ENCODE measurements around the gene GINM1. TPM values are rescaled to one million over a fixed set of nuclear protein-coding genes. Genes with fewer than 3 reads are reported as not detected.
A peak's percentile ranks its signal among the peaks of the same experiment; 100 is the strongest.

Gene GINM1
- total and polyA plus RNA-seq, 2 donors (not counting 3 experiments of a cell fraction or from before 2014, with no cell fraction given): 14.6 to 38.0 TPM

- Histone ChIP-seq H3K4me3 (replicated peaks in 1 of 3; ENCODE audit: insufficient read depth in 1 of 3, low read depth in 1 of 3, low read length in 3 of 3) (peak within 1 kb of the TSS; percentile 59 to 85 (median 62)), H3K4me2 (ENCODE audit: insufficient read depth, low read length) (peak within 1 kb of the TSS; percentile 91), H3K79me2 (ENCODE audit: control insufficient read depth, insufficient read depth, low read length) (peaks cover 36% of the 10 kb centered on the region), H3K36me3 (ENCODE audit: control insufficient read depth in 2 of 2, extremely low read depth in 1 of 2, insufficient read depth in 2 of 2, low read length in 2 of 2) (no peaks in the 10 kb centered on the region), H4K20me1 (replicated peaks; ENCODE audit: control insufficient read depth, extremely low read depth, insufficient read depth, low read length) (no peaks in the 10 kb centered on the region), H3K9me1 (replicated peaks; ENCODE audit: control insufficient read depth, extremely low read depth, insufficient read depth, low read length) (no peaks in the 10 kb centered on the region), H3K27me3 (ENCODE audit: control insufficient read depth in 2 of 2, insufficient read depth in 2 of 2, low read length in 2 of 2) (peaks cover 2 to 7% of the 10 kb centered on the region in 2 experiments), H3K9me3 (replicated peaks; ENCODE audit: control insufficient read depth, insufficient read depth, low read length) (no peaks in the 10 kb centered on the region), H3K4me1 (ENCODE audit: control insufficient read depth, extremely low read depth, insufficient read depth, low read length) (peaks cover 8% of the 10 kb centered on the region), H3K9ac (replicated peaks; ENCODE audit: extremely low read depth, insufficient read depth, low read length) (peak within 1 kb of the TSS; percentile 98), H2AFZ (ENCODE audit: low read depth, low read length) (peak within 1 kb of the TSS; percentile 57), H3K27ac (ENCODE audit: insufficient read depth, low read depth, low read length) (peak within 1 kb of the TSS; percentile 92)
- CTCF ChIA-PET: interaction anchor here (0.9 to 4.3 kb wide), 6 partner anchors 9 to 517 kb away, joined by 4 to 35 read pairs (median 4); partner anchors contain the start of gene GINM1
- TF ChIP-seq CTCF (IDR thresholded peaks at IDR 0.05; ENCODE audit: extremely low read depth in 1 of 2, insufficient read depth in 1 of 2, low read depth in 1 of 2, low read length in 2 of 2) (peak; percentile 82), POLR2A (IDR thresholded peaks at IDR 0.05; ENCODE audit: low read depth, low read length) (peak; percentile 82), FOS (IDR thresholded peaks at IDR 0.05; ENCODE audit: borderline replicate concordance, insufficient read depth, low read length) (peak; percentile 4), JUN (IDR thresholded peaks at IDR 0.05; ENCODE audit: borderline replicate concordance, insufficient read depth, insufficient read length, low read depth) (no peak), MYC (IDR thresholded peaks at IDR 0.05; ENCODE audit: low read depth, low read length) (peak; percentile 85), EZH2 (IDR thresholded peaks at IDR 0.05; ENCODE audit: borderline replicate concordance, low read depth, low read length, severe bottlenecking) (no peak), POLR2AphosphoS5 (IDR thresholded peaks at IDR 0.05; ENCODE audit: insufficient read depth, low read depth, low read length) (peak; percentile 96)
- TF ChIP-seq, protein P1, sequence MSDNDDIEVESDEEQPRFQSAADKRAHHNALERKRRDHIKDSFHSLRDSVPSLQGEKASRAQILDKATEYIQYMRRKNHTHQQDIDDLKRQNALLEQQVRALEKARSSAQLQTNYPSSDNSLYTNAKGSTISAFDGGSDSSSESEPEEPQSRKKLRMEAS (IDR thresholded peaks at IDR 0.05; ENCODE audit: insufficient read depth, insufficient read length): peak; percentile 77
- FAIRE-seq (peak; percentile 89), DNase-seq (ENCODE audit: low read depth, low spot score) (peak; percentile 96)
- dilution Hi-C loops (cut with MboI; ENCODE audit: extremely low pct_ligation_motif_present, low sequenced_read_pairs): no loop called here
- POLR2A ChIA-PET: no interaction called here
- intact Hi-C loops (cut with micrococcal nuclease): loop anchor here (1.0 to 10.0 kb wide), 7 partner anchors 20 to 381 kb away; partner anchors contain the start of genes GINM1, KATNA1, LATS1 and NUP43
- no TSS peak for BruUV-seq (replicated peaks)
Observed at GRCh38 chr6:149545754-149546471, 20.3 kb upstream of the GINM1 start, which contains the start of gene PPIL4. Gene PPIL4 (minus strand): TSS chr6:149546043. CDS start chr6:149546005, 38 bp downstream.
